Neural cell (in vitro differentiated cells): ENCODE results near the gene CASR. TPM values are rescaled to one million over a fixed set of nuclear protein-coding genes. Genes with fewer than 3 reads are reported as not detected.

Experiments used
- H2AFZ ChIP-seq: fragments of 200-600, 300-800 bp; sonication (generic), shearing (Covaris generic); 2 replicates; pipeline ENCODE4 v1.6.0; 2014; ENCODE audit warnings: low read depth, mild to moderate bottlenecking, antibody characterized with exemption, low read length, moderate library complexity
- H3F3A ChIP-seq: fragments of 200-600 bp; shearing (Covaris generic); 2 replicates; pipeline ENCODE4 v1.6.1; 2016; ENCODE audit warnings: mild to moderate bottlenecking, moderate library complexity, mixed read lengths, antibody characterized with exemption, low read length; ENCODE audit not compliant: insufficient read depth, poor library complexity, severe bottlenecking
- H3K27ac ChIP-seq: fragments of 200-600, 300-800 bp; sonication (generic), shearing (Covaris generic); 2 replicates; pipeline ENCODE4 v1.5.1; 2014; ENCODE audit warnings: mild to moderate bottlenecking, low read length, moderate library complexity
- H3K27me3 ChIP-seq: fragments of 300-800, 200-600 bp; sonication (generic), shearing (Covaris generic); 2 replicates; pipeline ENCODE4 v1.6.0; 2014; ENCODE audit warnings: mild to moderate bottlenecking, low read depth, low read length, moderate library complexity; ENCODE audit not compliant: insufficient read depth
- H3K36me3 ChIP-seq: fragments of 300-800, 200-600 bp; sonication (generic), shearing (Covaris generic); 2 replicates; pipeline ENCODE4 v1.5.1; 2014; ENCODE audit warnings: mild to moderate bottlenecking, antibody characterized with exemption, low read length, moderate library complexity; ENCODE audit not compliant: insufficient read depth
- H3K4me2 ChIP-seq: fragments of 300-800, 200-600 bp; sonication (generic), shearing (Covaris generic); 2 replicates; pipeline ENCODE4 v1.6.0; 2014; ENCODE audit warnings: mild to moderate bottlenecking, low read length
- H3K4me3 ChIP-seq: fragments of 300-800, 200-600 bp; sonication (generic), shearing (Covaris generic); 2 replicates; pipeline ENCODE4 v1.5.1; 2014; ENCODE audit warnings: mild to moderate bottlenecking, low read length, moderate library complexity
- H3K79me2 ChIP-seq: fragments of 200-600 bp; shearing (Covaris generic); replicated peaks from 2 replicates; pipeline ENCODE4 v1.6.0; 2014; ENCODE audit warnings: mild to moderate bottlenecking, low read length, moderate library complexity; ENCODE audit not compliant: insufficient read depth
- H3K9ac ChIP-seq: fragments of 300-800, 200-600 bp; sonication (generic), shearing (Covaris generic); 2 replicates; pipeline ENCODE4 v1.6.1; 2016; ENCODE audit warnings: mild to moderate bottlenecking, low read length, mixed read lengths
- H3K9me2 ChIP-seq: fragments of 200-600 bp; shearing (Covaris generic); 2 replicates; pipeline ENCODE4 v1.6.1; 2016; ENCODE audit warnings: mild to moderate bottlenecking, low read length, mixed read lengths; ENCODE audit not compliant: insufficient read depth
- H3K9me3 ChIP-seq: fragments of 200-600, 300-800 bp; sonication (generic), shearing (Covaris generic); 2 replicates; pipeline ENCODE4 v1.6.1; 2016; ENCODE audit warnings: mild to moderate bottlenecking, mixed run types, low read length, moderate library complexity, mixed read lengths
- H4K20me1 ChIP-seq: fragments of 200-600 bp; shearing (Covaris generic); 2 replicates; pipeline ENCODE4 v1.6.1; 2016; ENCODE audit warnings: mild to moderate bottlenecking, mixed run types; ENCODE audit not compliant: insufficient read depth
- CTCF ChIP-seq: fragments of 450-650 bp; IDR thresholded peaks from 2 replicates; pipeline ENCODE4 v1.5.1; 2014; ENCODE audit warnings: antibody characterized with exemption, mild to moderate bottlenecking, moderate library complexity; ENCODE audit not compliant: poor library complexity, severe bottlenecking
- EP300 ChIP-seq: fragments of 450-650 bp; conservative IDR thresholded peaks from 2 replicates; pipeline ENCODE4 v1.6.1; 2014; ENCODE audit warnings: antibody characterized with exemption, mild to moderate bottlenecking, moderate library complexity; ENCODE audit not compliant: poor library complexity, severe bottlenecking
- EZH2 ChIP-seq: fragments of 200-600, 300-800 bp; shearing (Covaris generic), sonication (generic); IDR thresholded peaks from 2 replicates; pipeline ENCODE4 v1.6.1; 2014; ENCODE audit warnings: antibody characterized with exemption, low read length, borderline replicate concordance, mild to moderate bottlenecking; ENCODE audit not compliant: insufficient read depth, poor library complexity, severe bottlenecking
- MXI1 ChIP-seq: fragments of 450-650 bp; conservative IDR thresholded peaks from 2 replicates; pipeline ENCODE4 v1.6.1; 2014; ENCODE audit warnings: antibody characterized with exemption, mild to moderate bottlenecking; ENCODE audit not compliant: poor library complexity, severe bottlenecking
- POLR2AphosphoS5 ChIP-seq: IDR thresholded peaks from 2 replicates; pipeline ENCODE4 v1.6.1; 2012
- RAD21 ChIP-seq: fragments of 450-650 bp; conservative IDR thresholded peaks from 2 replicates; pipeline ENCODE4 v1.6.1; 2014; ENCODE audit warnings: antibody characterized with exemption, mild to moderate bottlenecking, moderate library complexity
- REST ChIP-seq: IDR thresholded peaks from 2 replicates; pipeline ENCODE4 v1.6.1; 2012; ENCODE audit warnings: borderline replicate concordance
- SMC3 ChIP-seq: fragments of 450-650 bp; conservative IDR thresholded peaks from 2 replicates; pipeline ENCODE4 v1.6.1; 2014; ENCODE audit warnings: antibody characterized with exemption, mild to moderate bottlenecking, moderate library complexity; ENCODE audit not compliant: poor library complexity
- TAF1 ChIP-seq: IDR thresholded peaks from 2 replicates; pipeline ENCODE4 v1.6.1; 2012; ENCODE audit warnings: low read depth
- polyA plus RNA-seq: library from polyadenylated mRNA; depleted of rRNA; stranded (reverse); fragments of >200 nt; gene quantifications from 2 replicates; pipeline ENCODE4 v1.2.3, GENCODE V29; 2014

CASR gene
- polyA plus RNA-seq, 1 donor from 2014 or later: not detected

- H2AFZ ChIP-seq: no peak overlapping the region
- H3K9me3 ChIP-seq: no peaks in the 10 kb centered on the region
- H3K27me3 ChIP-seq: no peaks in the 10 kb centered on the region
- no peak overlapping the region for H3K9ac ChIP-seq
- H4K20me1 ChIP-seq: no peaks in the 10 kb centered on the region
- H3K79me2 ChIP-seq: no peaks in the 10 kb centered on the region
- H3K4me2 ChIP-seq: no peak overlapping the region
- H3F3A ChIP-seq: no peaks in the 10 kb centered on the region
- H3K9me2 ChIP-seq: no peaks in the 10 kb centered on the region
- H3K36me3 ChIP-seq: no peaks in the 10 kb centered on the region
- TF ChIP-seq TAF1 (no peak), EZH2 (no peak), MXI1 (no peak), RAD21 (no peak), CTCF (no peak)
- no peak overlapping the region for H3K27ac ChIP-seq
- no peak overlapping the region for H3K4me3 ChIP-seq
Measured at GRCh38 chr3:122253581-122253980, 70.1 kb downstream of the CASR start.

- no peaks in the 10 kb centered on the region for H4K20me1 ChIP-seq
- H3K36me3 ChIP-seq: no peaks in the 10 kb centered on the region
- H3F3A ChIP-seq: no peaks in the 10 kb centered on the region
- no peak for TF ChIP-seq SMC3
- TF ChIP-seq MXI1: no peak
- no peak for TF ChIP-seq CTCF
- no peak for TF ChIP-seq REST
- TF ChIP-seq TAF1: no peak
- TF ChIP-seq EP300: no peak
- TF ChIP-seq POLR2AphosphoS5: no peak
- H2AFZ ChIP-seq: no peak overlapping the region
- no peak overlapping the region for H3K27ac ChIP-seq
- no peak overlapping the region for H3K4me2 ChIP-seq
- no peaks in the 10 kb centered on the region for H3K9me2 ChIP-seq
- no peaks in the 10 kb centered on the region for H3K79me2 ChIP-seq
- no peak overlapping the region for H3K4me3 ChIP-seq
- no peak overlapping the region for H3K9ac ChIP-seq
- no peaks in the 10 kb centered on the region for H3K9me3 ChIP-seq
- H3K27me3 ChIP-seq: no peaks in the 10 kb centered on the region
Measured at GRCh38 chr3:122255757-122256439, 72.4 kb downstream of the CASR start.
